H1 (cell line): ENCODE data around the gene FBXO11.

Experiments
- POLR2A ChIP-seq, 2 experiments: IDR thresholded peaks; 1 replicate in 1 of 2; 2 replicates in 1 of 2; pipeline ENCODE4 v1.6.1; 2011; ENCODE audit warnings: low read depth in 2 of 2, low read length in 2 of 2, mild to moderate bottlenecking in 2 of 2; ENCODE audit errors: control extremely low read depth in 1 of 2
- POLR2AphosphoS5 ChIP-seq: IDR thresholded peaks from 2 replicates; pipeline ENCODE4 v1.6.1; 2011; ENCODE audit warnings: low read depth, low read length
- RAD21 ChIP-seq, 2 experiments: IDR thresholded peaks in 1 of 2; conservative IDR thresholded peaks in 1 of 2; 2 replicates each; pipeline ENCODE4 v1.6.1; 2011; ENCODE audit warnings: low read depth in 2 of 2, low read length in 2 of 2, improper control_type of control experiment in 1 of 2, inconsistent platforms in 1 of 2, mild to moderate bottlenecking in 1 of 2, moderate library complexity in 1 of 2
- SIX5 ChIP-seq: IDR thresholded peaks from 2 replicates; pipeline ENCODE4 v1.6.1; 2011; ENCODE audit warnings: mild to moderate bottlenecking, low read depth, low read length
- SP2 ChIP-seq: IDR thresholded peaks from 2 replicates; pipeline ENCODE4 v1.6.1; 2012; ENCODE audit warnings: mild to moderate bottlenecking, low read length, inconsistent platforms
- TF ChIP-seq, protein P1 (sequence below), 3 experiments: IDR thresholded peaks; 1 replicate in 2 of 3; 2 replicates in 1 of 3; pipeline versions ENCODE4 v1.5.1 to v1.6.1; 2011; ENCODE audit warnings: low read length in 3 of 3, mild to moderate bottlenecking in 3 of 3, inconsistent platforms in 2 of 3, low read depth in 1 of 3, moderate library complexity in 1 of 3; ENCODE audit not compliant: insufficient read depth in 1 of 3; ENCODE audit errors: control extremely low read depth in 1 of 3

DNA sequence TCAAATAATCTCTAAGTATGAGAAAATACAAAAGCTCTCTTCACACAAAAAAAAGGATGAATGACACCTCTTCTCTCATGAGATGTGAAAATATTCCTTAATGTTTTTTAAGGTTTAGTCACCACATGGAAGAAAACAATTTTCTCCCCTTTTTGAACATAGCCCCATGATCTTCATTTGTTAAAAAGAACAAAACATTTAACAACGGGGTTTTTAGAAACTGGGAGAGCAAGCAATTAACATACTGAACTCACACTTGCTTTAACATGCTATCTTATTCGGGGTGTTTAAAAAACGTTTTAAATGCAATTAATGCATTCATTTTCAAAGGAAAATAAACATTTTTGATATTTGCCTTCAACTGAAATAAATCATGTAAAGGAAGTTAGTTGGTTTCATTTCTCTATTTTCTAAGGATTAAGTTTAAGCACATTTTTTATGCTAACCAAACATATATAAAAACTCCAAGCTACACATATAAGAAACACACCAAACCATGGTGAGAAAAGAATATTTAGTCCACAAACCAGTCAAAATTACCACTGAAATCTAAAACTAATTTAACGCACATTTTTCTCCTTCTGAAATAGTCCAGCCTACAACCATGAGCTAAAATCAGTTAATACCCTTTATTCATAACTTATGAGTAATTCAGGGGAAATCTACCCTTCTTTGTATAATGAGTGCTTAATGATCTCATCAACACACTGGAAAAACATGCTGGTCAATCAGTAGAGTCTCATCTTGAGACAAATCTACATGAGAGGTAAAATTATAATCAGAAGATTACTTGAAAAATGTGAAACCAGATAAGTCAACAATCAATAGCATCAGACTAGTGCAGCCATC lies 8.2 kb downstream of the FBXO11 start:
- TF ChIP-seq POLR2A (IDR thresholded peaks at IDR 0.05; ENCODE audit: control extremely low read depth in 1 of 2, low read depth in 2 of 2, low read length in 2 of 2) (no peak), POLR2AphosphoS5 (no peak), SIX5 (no peak), SP2 (no peak), RAD21 (IDR thresholded peaks at IDR 0.05 in 1 of 2, conservative IDR thresholded peaks at IDR 0.05 in 1 of 2; ENCODE audit: low read depth in 2 of 2, low read length in 2 of 2) (no peak)
- TF ChIP-seq, protein P1, sequence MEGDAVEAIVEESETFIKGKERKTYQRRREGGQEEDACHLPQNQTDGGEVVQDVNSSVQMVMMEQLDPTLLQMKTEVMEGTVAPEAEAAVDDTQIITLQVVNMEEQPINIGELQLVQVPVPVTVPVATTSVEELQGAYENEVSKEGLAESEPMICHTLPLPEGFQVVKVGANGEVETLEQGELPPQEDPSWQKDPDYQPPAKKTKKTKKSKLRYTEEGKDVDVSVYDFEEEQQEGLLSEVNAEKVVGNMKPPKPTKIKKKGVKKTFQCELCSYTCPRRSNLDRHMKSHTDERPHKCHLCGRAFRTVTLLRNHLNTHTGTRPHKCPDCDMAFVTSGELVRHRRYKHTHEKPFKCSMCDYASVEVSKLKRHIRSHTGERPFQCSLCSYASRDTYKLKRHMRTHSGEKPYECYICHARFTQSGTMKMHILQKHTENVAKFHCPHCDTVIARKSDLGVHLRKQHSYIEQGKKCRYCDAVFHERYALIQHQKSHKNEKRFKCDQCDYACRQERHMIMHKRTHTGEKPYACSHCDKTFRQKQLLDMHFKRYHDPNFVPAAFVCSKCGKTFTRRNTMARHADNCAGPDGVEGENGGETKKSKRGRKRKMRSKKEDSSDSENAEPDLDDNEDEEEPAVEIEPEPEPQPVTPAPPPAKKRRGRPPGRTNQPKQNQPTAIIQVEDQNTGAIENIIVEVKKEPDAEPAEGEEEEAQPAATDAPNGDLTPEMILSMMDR (IDR thresholded peaks at IDR 0.05; ENCODE audit: control extremely low read depth in 1 of 3, insufficient read depth in 1 of 3, low read depth in 1 of 3, low read length in 3 of 3): no peak
